Tibial artery (tissue), 4 donors: Measurements from ENCODE around the gene BACH2.

Experiments used
- DNase-seq, 2 donors: peaks; one replicate each; pipeline ENCODE4 v3.0.0-alpha.2; 2019
- H3K27ac ChIP-seq, 2 donors: fragments of 200-600 bp; sonication (generic) in 1 of 2; 1 replicate in 1 of 2; 2 replicates in 1 of 2; pipeline ENCODE4 v1.5.1; 2018 to 2019; ENCODE audit warnings: mild to moderate bottlenecking in 1 of 2
- H3K27me3 ChIP-seq, 2 donors: fragments of 200-600 bp; sonication (generic) in 1 of 2; one replicate each; pipeline versions ENCODE4 v1.5.1 to v1.6.0; 2016 to 2019
- H3K36me3 ChIP-seq, 3 donors: fragments of 200-600 bp; sonication (generic) in 2 of 3; one replicate each; pipeline ENCODE4 v1.5.1; 2016 to 2019; ENCODE audit warnings: mild to moderate bottlenecking in 2 of 3
- H3K4me1 ChIP-seq, 4 donors: fragments of 200-600 bp; sonication (generic) in 2 of 4; 1 replicate in 3 of 4; 2 replicates in 1 of 4; pipeline ENCODE4 v1.5.1; 2016 to 2019
- H3K4me3 ChIP-seq, 2 donors: fragments of 200-600 bp; sonication (generic) in 1 of 2; 1 replicate in 1 of 2; 2 replicates in 1 of 2; pipeline ENCODE4 v1.5.1; 2018 to 2019; ENCODE audit warnings: mild to moderate bottlenecking in 2 of 2
- H3K9me3 ChIP-seq, 3 donors: fragments of 200-600 bp; sonication (generic) in 1 of 3; one replicate each; pipeline ENCODE4 v1.5.1; 2016 to 2019
- intact Hi-C: fragments of 100-400 bp; cut with DNase I; formaldehyde crosslinking; loops from one replicate; pipeline ENCODE4 v1.15.0; 2023; ENCODE audit warnings: low total_unique reads
- TF ChIP-seq, protein P1 (sequence below), 2 experiments: fragments of 200-600 bp in 1 of 2; fragments of 450-650 bp in 1 of 2; IDR thresholded peaks; one replicate each; pipeline ENCODE4 v1.5.1; 2017 to 2019; ENCODE audit warnings: antibody characterized with exemption in 2 of 2, mild to moderate bottlenecking in 1 of 2, moderate library complexity in 1 of 2

The BACH2 gene

GRCh38 chr6:90144928-90145555 lies 151.6 kb downstream of the BACH2 start:
- Histone ChIP-seq H3K9me3 (no peaks in the 10 kb centered on the region), H3K4me3 (no peak overlapping the region), H3K27ac (no peak overlapping the region), H3K36me3 (no peaks in the 10 kb centered on the region), H3K4me1 (no peaks in the 10 kb centered on the region), H3K27me3 (no peaks in the 10 kb centered on the region)
- no peak for DNase-seq
- intact Hi-C loops = no loop called here
- TF ChIP-seq, protein P1, sequence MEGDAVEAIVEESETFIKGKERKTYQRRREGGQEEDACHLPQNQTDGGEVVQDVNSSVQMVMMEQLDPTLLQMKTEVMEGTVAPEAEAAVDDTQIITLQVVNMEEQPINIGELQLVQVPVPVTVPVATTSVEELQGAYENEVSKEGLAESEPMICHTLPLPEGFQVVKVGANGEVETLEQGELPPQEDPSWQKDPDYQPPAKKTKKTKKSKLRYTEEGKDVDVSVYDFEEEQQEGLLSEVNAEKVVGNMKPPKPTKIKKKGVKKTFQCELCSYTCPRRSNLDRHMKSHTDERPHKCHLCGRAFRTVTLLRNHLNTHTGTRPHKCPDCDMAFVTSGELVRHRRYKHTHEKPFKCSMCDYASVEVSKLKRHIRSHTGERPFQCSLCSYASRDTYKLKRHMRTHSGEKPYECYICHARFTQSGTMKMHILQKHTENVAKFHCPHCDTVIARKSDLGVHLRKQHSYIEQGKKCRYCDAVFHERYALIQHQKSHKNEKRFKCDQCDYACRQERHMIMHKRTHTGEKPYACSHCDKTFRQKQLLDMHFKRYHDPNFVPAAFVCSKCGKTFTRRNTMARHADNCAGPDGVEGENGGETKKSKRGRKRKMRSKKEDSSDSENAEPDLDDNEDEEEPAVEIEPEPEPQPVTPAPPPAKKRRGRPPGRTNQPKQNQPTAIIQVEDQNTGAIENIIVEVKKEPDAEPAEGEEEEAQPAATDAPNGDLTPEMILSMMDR (IDR thresholded peaks at IDR 0.05) = no peak

GRCh38 chr6:90144396-90144795 lies 152.2 kb downstream of the BACH2 start:
- H3K4me1 ChIP-seq = no peaks in the 10 kb centered on the region
- no peaks in the 10 kb centered on the region for H3K27me3 ChIP-seq
- no peaks in the 10 kb centered on the region for H3K36me3 ChIP-seq
- no peak overlapping the region for H3K27ac ChIP-seq
- H3K4me3 ChIP-seq = no peak overlapping the region
- no peak for DNase-seq
- TF ChIP-seq, protein P1 (IDR thresholded peaks at IDR 0.05) = no peak
- intact Hi-C loops = no loop called here
- H3K9me3 ChIP-seq = no peaks in the 10 kb centered on the region

- Histone ChIP-seq H3K27me3 (no peaks in the 10 kb centered on the region), H3K4me3 (no peak overlapping the region), H3K9me3 (no peaks in the 10 kb centered on the region), H3K36me3 (no peaks in the 10 kb centered on the region), H3K27ac (no peak overlapping the region), H3K4me1 (peaks cover 0 to 10% (median 7%) of the 10 kb centered on the region in 4 donors)
- intact Hi-C loops = no loop called here
- TF ChIP-seq, protein P1 (IDR thresholded peaks at IDR 0.05) = no peak
- no peak for DNase-seq
Measured at GRCh38 chr6:90140683-90141082, 156.0 kb downstream of the BACH2 start.

DNA sequence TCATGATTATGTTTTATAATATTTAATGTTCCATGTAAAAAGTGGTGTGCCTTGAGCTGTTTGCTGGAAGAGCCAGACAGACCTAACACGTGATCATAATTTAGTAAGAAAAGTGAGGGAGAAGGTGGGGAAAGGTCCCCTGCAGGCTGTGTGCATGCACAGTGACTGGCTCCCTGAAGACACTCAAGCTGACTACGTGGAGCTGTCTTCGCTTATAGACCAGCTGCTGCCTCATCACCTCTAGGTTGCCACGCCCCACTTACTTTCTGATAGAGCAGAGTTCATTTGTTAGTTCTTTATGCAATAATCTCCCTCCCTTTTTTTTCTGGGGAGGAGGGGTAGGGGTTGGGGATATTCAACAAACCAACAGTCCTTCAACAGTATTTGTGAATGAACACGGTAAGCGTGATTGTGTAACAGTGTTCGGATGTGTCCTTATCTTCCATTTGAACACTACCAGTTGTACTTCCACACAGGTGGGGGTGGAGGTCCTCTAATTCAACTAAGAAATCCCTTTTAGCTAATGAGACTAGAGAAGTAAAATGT lies 157.3 kb downstream of the BACH2 start:
- TF ChIP-seq, protein P1 (IDR thresholded peaks at IDR 0.05) = no peak
- Histone ChIP-seq H3K4me1 (peaks cover 0 to 10% (median 7%) of the 10 kb centered on the region in 4 donors), H3K27me3 (no peaks in the 10 kb centered on the region), H3K4me3 (no peak overlapping the region), H3K9me3 (no peaks in the 10 kb centered on the region), H3K27ac (no peak overlapping the region), H3K36me3 (no peaks in the 10 kb centered on the region)
- intact Hi-C loops = no loop called here
- no peak for DNase-seq

GRCh38 chr6:90136837-90137568 lies 159.6 kb downstream of the BACH2 start:
- no peaks in the 10 kb centered on the region for H3K36me3 ChIP-seq
- intact Hi-C loops = no loop called here
- H3K9me3 ChIP-seq = no peaks in the 10 kb centered on the region
- no peak overlapping the region for H3K27ac ChIP-seq
- no peak overlapping the region for H3K4me3 ChIP-seq
- H3K4me1 ChIP-seq = peaks cover 0 to 15% (median 9%) of the 10 kb centered on the region in 4 donors
- TF ChIP-seq, protein P1 (IDR thresholded peaks at IDR 0.05) = no peak
- H3K27me3 ChIP-seq = no peaks in the 10 kb centered on the region
- no peak for DNase-seq
